ENCODE results near the gene TMIGD1. TPM values are rescaled to one million over a fixed set of nuclear protein-coding genes. Genes with fewer than 3 reads are reported as not detected.

TMIGD1 gene
- total RNA-seq, 1 donor from 2014 or later = not detected

GRCh38 chr17:30309591-30309990 is 24.3 kb downstream of the TMIGD1 start:
- Histone ChIP-seq H3K4me3 (ENCODE audit: insufficient read depth, low read depth, low read length) (no peak overlapping the region), H3K27ac (ENCODE audit: low read depth, low read length) (peak overlapping the region; percentile 3), H3K4me1 (ENCODE audit: insufficient read depth, low read length) (no peaks in the 10 kb centered on the region), H2AFZ (ENCODE audit: low read depth, low read length) (peak overlapping the region; percentile 42), H3K27me3 (ENCODE audit: insufficient read depth, low read length) (no peaks in the 10 kb centered on the region), H3K36me3 (ENCODE audit: insufficient read depth, low read length) (no peaks in the 10 kb centered on the region), H3K9ac (ENCODE audit: low read length) (no peak overlapping the region), H3K79me2 (ENCODE audit: insufficient read depth, low read length) (no peaks in the 10 kb centered on the region), H4K20me1 (ENCODE audit: insufficient read depth, low read length) (no peaks in the 10 kb centered on the region), H3K9me3 (ENCODE audit: insufficient read depth, low read depth, low read length) (no peaks in the 10 kb centered on the region), H3K4me2 (ENCODE audit: low read length) (peak overlapping the region; percentile 9)
- H3K4me1 Mint-ChIP-seq (ENCODE audit: low read depth, unreplicated experiment) = no peaks in the 10 kb centered on the region
- no peak overlapping the region for H3K27ac Mint-ChIP-seq (ENCODE audit: unreplicated experiment)
- peaks cover 3% of the 10 kb centered on the region for H3K27me3 Mint-ChIP-seq (ENCODE audit: low read depth, unreplicated experiment)
- no peaks in the 10 kb centered on the region for H3K9me3 Mint-ChIP-seq (ENCODE audit: unreplicated experiment)
- H3K36me3 Mint-ChIP-seq (ENCODE audit: low read depth, unreplicated experiment) = no peaks in the 10 kb centered on the region
- H3K4me3 Mint-ChIP-seq (ENCODE audit: unreplicated experiment) = no peak overlapping the region
- TF ChIP-seq CTCF (IDR thresholded peaks at IDR 0.05; ENCODE audit: insufficient read depth, low read depth, low read length) (no peak), EZH2 (IDR thresholded peaks at IDR 0.05; ENCODE audit: insufficient read depth, low read length) (no peak)
- FAIRE-seq (no peak), DNase-seq (ENCODE audit: low read depth) (peak; percentile 82)

DNA sequence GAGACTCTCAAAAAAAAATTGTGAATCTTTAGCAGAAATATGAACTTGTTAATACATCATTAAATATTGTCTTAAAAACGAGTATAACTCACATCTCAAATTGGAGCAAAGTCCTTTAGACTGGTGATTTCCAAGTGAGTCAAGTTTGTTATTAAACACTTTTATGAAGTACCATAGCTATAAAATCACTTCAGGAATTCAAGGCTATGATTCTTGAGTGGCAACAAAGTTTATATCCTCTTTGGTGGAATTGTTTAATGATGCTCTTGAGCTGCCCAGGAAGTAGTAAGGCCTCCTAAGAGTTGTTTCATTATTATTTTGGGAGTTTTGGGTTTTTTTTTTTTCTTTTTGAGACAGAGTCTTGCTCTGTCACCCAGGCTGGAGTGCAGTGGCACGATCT is 25.5 kb downstream of the TMIGD1 start:
- FAIRE-seq = no peak
- TF ChIP-seq CTCF (IDR thresholded peaks at IDR 0.05; ENCODE audit: insufficient read depth, low read depth, low read length) (no peak), EZH2 (IDR thresholded peaks at IDR 0.05; ENCODE audit: insufficient read depth, low read length) (no peak)

GRCh38 chr17:30304778-30305177 is 29.1 kb downstream of the TMIGD1 start:
- FAIRE-seq (no peak), DNase-seq (ENCODE audit: low read depth) (no peak)
- Mint-ChIP-seq H3K27ac (ENCODE audit: unreplicated experiment) (no peak overlapping the region), H3K4me3 (ENCODE audit: unreplicated experiment) (no peak overlapping the region), H3K4me1 (ENCODE audit: low read depth, unreplicated experiment) (no peaks in the 10 kb centered on the region), H3K9me3 (ENCODE audit: unreplicated experiment) (no peaks in the 10 kb centered on the region), H3K27me3 (ENCODE audit: low read depth, unreplicated experiment) (no peaks in the 10 kb centered on the region), H3K36me3 (ENCODE audit: low read depth, unreplicated experiment) (no peaks in the 10 kb centered on the region)
- Histone ChIP-seq H4K20me1 (ENCODE audit: insufficient read depth, low read length) (no peaks in the 10 kb centered on the region), H3K79me2 (ENCODE audit: insufficient read depth, low read length) (no peaks in the 10 kb centered on the region), H3K9me3 (ENCODE audit: insufficient read depth, low read depth, low read length) (no peaks in the 10 kb centered on the region), H3K4me1 (ENCODE audit: insufficient read depth, low read length) (no peaks in the 10 kb centered on the region), H3K4me2 (ENCODE audit: low read length) (no peak overlapping the region), H3K27me3 (ENCODE audit: insufficient read depth, low read length) (no peaks in the 10 kb centered on the region), H2AFZ (ENCODE audit: low read depth, low read length) (no peak overlapping the region), H3K9ac (ENCODE audit: low read length) (no peak overlapping the region), H3K4me3 (ENCODE audit: insufficient read depth, low read depth, low read length) (no peak overlapping the region), H3K36me3 (ENCODE audit: insufficient read depth, low read length) (no peaks in the 10 kb centered on the region), H3K27ac (ENCODE audit: low read depth, low read length) (no peak overlapping the region)
- TF ChIP-seq EZH2 (IDR thresholded peaks at IDR 0.05; ENCODE audit: insufficient read depth, low read length) (no peak), CTCF (IDR thresholded peaks at IDR 0.05; ENCODE audit: insufficient read depth, low read depth, low read length) (no peak)

More for the DNA sequence above, 25.5 kb downstream of the TMIGD1 start:
- DNase-seq (ENCODE audit: low read depth) = no peak
- H3K27ac ChIP-seq (ENCODE audit: low read depth, low read length) = no peak overlapping the region
- H3K79me2 ChIP-seq (ENCODE audit: insufficient read depth, low read length) = no peaks in the 10 kb centered on the region
- H3K36me3 ChIP-seq (ENCODE audit: insufficient read depth, low read length) = no peaks in the 10 kb centered on the region
- H4K20me1 ChIP-seq (ENCODE audit: insufficient read depth, low read length) = no peaks in the 10 kb centered on the region
- H3K27me3 ChIP-seq (ENCODE audit: insufficient read depth, low read length) = no peaks in the 10 kb centered on the region
- no peak overlapping the region for H3K9ac ChIP-seq (ENCODE audit: low read length)
- no peak overlapping the region for H3K4me3 Mint-ChIP-seq (ENCODE audit: unreplicated experiment)
- no peak overlapping the region for H3K4me3 ChIP-seq (ENCODE audit: insufficient read depth, low read depth, low read length)
- no peak overlapping the region for H3K4me2 ChIP-seq (ENCODE audit: low read length)
- peaks cover 3% of the 10 kb centered on the region for H3K27me3 Mint-ChIP-seq (ENCODE audit: low read depth, unreplicated experiment)
- H3K4me1 Mint-ChIP-seq (ENCODE audit: low read depth, unreplicated experiment) = no peaks in the 10 kb centered on the region
- no peak overlapping the region for H3K27ac Mint-ChIP-seq (ENCODE audit: unreplicated experiment)
- no peaks in the 10 kb centered on the region for H3K4me1 ChIP-seq (ENCODE audit: insufficient read depth, low read length)
- H3K36me3 Mint-ChIP-seq (ENCODE audit: low read depth, unreplicated experiment) = no peaks in the 10 kb centered on the region
- no peaks in the 10 kb centered on the region for H3K9me3 ChIP-seq (ENCODE audit: insufficient read depth, low read depth, low read length)
- no peaks in the 10 kb centered on the region for H3K9me3 Mint-ChIP-seq (ENCODE audit: unreplicated experiment)
- no peak overlapping the region for H2AFZ ChIP-seq (ENCODE audit: low read depth, low read length)
